Glutamatergic neuron (in vitro differentiated cells): ENCODE data around the gene CELF2. TPM values are rescaled to one million over a fixed set of nuclear protein-coding genes. Genes with fewer than 3 reads are reported as not detected.

ENCODE experiments used
- DNase-seq: peaks from one replicate; pipeline ENCODE4 v3.0.0; 2022
- H3K27ac Mint-ChIP-seq: one replicate; pipeline ENCODE4 v1.8.0; 2020; ENCODE audit warnings: mild to moderate bottlenecking, mixed read lengths, inconsistent platforms; ENCODE audit not compliant: unreplicated experiment
- H3K27me3 Mint-ChIP-seq: one replicate; pipeline ENCODE4 v1.8.0; 2020; ENCODE audit warnings: mild to moderate bottlenecking, moderate library complexity, mixed read lengths, inconsistent platforms; ENCODE audit not compliant: unreplicated experiment
- H3K36me3 Mint-ChIP-seq: one replicate; pipeline ENCODE4 v1.8.0; 2020; ENCODE audit warnings: mild to moderate bottlenecking, mixed read lengths, inconsistent platforms; ENCODE audit not compliant: unreplicated experiment
- H3K4me1 Mint-ChIP-seq: one replicate; pipeline ENCODE4 v1.8.0; 2020; ENCODE audit warnings: mild to moderate bottlenecking, low read depth, mixed read lengths, inconsistent platforms; ENCODE audit not compliant: unreplicated experiment
- H3K4me3 Mint-ChIP-seq: one replicate; pipeline ENCODE4 v1.8.0; 2020; ENCODE audit warnings: mild to moderate bottlenecking, mixed read lengths, inconsistent platforms; ENCODE audit not compliant: unreplicated experiment
- H3K9me3 Mint-ChIP-seq: one replicate; pipeline ENCODE4 v1.8.0; 2020; ENCODE audit warnings: mild to moderate bottlenecking, moderate library complexity, mixed read lengths, inconsistent platforms; ENCODE audit not compliant: unreplicated experiment
- CTCF ChIP-seq: fragments of 200-600 bp; sonication (generic); IDR thresholded peaks from one replicate; pipeline ENCODE4 v1.5.0; 2021; ENCODE audit not compliant: partially characterized antibody, unreplicated experiment
- total RNA-seq: library from RNA; stranded (reverse); fragmentation: NEBNext Ultra II Directional; extraction: Animal tissue kit (Norgen Biotek cat#: 25700); gene quantifications from one replicate; pipeline ENCODE4 v1.2.1, GENCODE V29; 2021; ENCODE audit not compliant: unreplicated experiment

The CELF2 gene
- total RNA-seq, 1 donor from 2014 or later, result 47.4 TPM

- TF ChIP-seq CTCF, result no peak
- Mint-ChIP-seq H3K9me3 (peaks cover 6% of the 10 kb centered on the region), H3K4me1 (peaks cover 17% of the 10 kb centered on the region)
Observed at GRCh38 chr10:11186374-11186773, 168.7 kb downstream of the CELF2 start.

GRCh38 chr10:11189582-11190376, 172.1 kb downstream of the CELF2 start:
- Mint-ChIP-seq H3K4me3 (no peak overlapping the region), H3K9me3 (peaks cover 6% of the 10 kb centered on the region), H3K27ac (no peak overlapping the region), H3K36me3 (no peaks in the 10 kb centered on the region), H3K27me3 (no peaks in the 10 kb centered on the region), H3K4me1 (peaks cover 24% of the 10 kb centered on the region)
- DNase-seq, result no peak
- no peak for TF ChIP-seq CTCF

More at GRCh38 chr10:11186374-11186773, 168.7 kb downstream of the CELF2 start:
- Mint-ChIP-seq H3K36me3 (no peaks in the 10 kb centered on the region), H3K27me3 (no peaks in the 10 kb centered on the region), H3K4me3 (no peak overlapping the region), H3K27ac (no peak overlapping the region)
- no peak for DNase-seq

- Mint-ChIP-seq H3K4me3 (no peak overlapping the region), H3K4me1 (peaks cover 25% of the 10 kb centered on the region), H3K9me3 (peaks cover 5% of the 10 kb centered on the region), H3K36me3 (no peaks in the 10 kb centered on the region), H3K27me3 (no peaks in the 10 kb centered on the region), H3K27ac (no peak overlapping the region)
- TF ChIP-seq CTCF, result no peak
- no peak for DNase-seq
Observed at GRCh38 chr10:11191190-11191589, 173.5 kb downstream of the CELF2 start.

GRCh38 chr10:11191678-11192077, 174.0 kb downstream of the CELF2 start:
- H3K27ac Mint-ChIP-seq, result no peak overlapping the region
- peaks cover 25% of the 10 kb centered on the region for H3K4me1 Mint-ChIP-seq
- no peaks in the 10 kb centered on the region for H3K36me3 Mint-ChIP-seq
- peaks cover 5% of the 10 kb centered on the region for H3K9me3 Mint-ChIP-seq
- no peak overlapping the region for H3K4me3 Mint-ChIP-seq
- no peak for TF ChIP-seq CTCF
- DNase-seq, result no peak
- no peaks in the 10 kb centered on the region for H3K27me3 Mint-ChIP-seq

- H3K36me3 Mint-ChIP-seq, result no peaks in the 10 kb centered on the region
- H3K4me1 Mint-ChIP-seq, result peaks cover 31% of the 10 kb centered on the region
- peaks cover 8% of the 10 kb centered on the region for H3K9me3 Mint-ChIP-seq
- H3K27ac Mint-ChIP-seq, result no peak overlapping the region
- TF ChIP-seq CTCF, result no peak
- no peak for DNase-seq
- H3K27me3 Mint-ChIP-seq, result no peaks in the 10 kb centered on the region
- no peak overlapping the region for H3K4me3 Mint-ChIP-seq
Observed at GRCh38 chr10:11192304-11193000, 174.8 kb downstream of the CELF2 start.
